ENCODE results near the gene CLPSL1. TPM values are rescaled to one million over a fixed set of nuclear protein-coding genes. Genes with fewer than 3 reads are reported as not detected.

The CLPSL1 gene
- total RNA-seq, 6 experiments from 2014 or later: not detected

DNA sequence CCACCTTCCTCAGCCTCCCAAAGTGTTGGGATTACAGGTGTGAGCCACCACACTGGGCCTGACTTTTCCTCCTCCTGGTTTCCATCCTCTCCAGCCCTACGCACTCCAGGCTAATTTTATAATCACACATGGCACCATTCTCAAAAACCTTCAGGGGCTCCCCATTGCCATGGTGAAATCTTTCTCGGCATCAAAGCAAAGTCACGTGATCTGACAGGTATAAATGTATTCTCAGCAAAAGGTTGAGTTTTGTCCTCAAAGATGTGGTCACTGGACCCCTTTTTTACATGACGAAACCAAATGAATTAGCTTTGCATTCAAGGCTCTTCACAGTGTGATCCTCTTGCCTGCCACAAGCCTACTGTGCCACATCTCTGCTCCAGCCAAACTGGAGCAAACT lies 28.5 kb upstream of the CLPSL1 start:
- Mint-ChIP-seq H3K4me1 (ENCODE audit: low read depth) (peaks cover 12% of the 10 kb centered on the region; the same call in 1 of the 2 replicates), H3K4me3 (no peak overlapping the region), H3K27me3 (ENCODE audit: insufficient read depth) (peaks cover 41% of the 10 kb centered on the region), H3K36me3 (ENCODE audit: low read depth) (peaks cover 6% of the 10 kb centered on the region; the same call in 1 of the 2 replicates), H3K27ac (no peak overlapping the region), H3K9me3 (peaks cover 7% of the 10 kb centered on the region; the same call in 1 of the 2 replicates)
- DNase-seq: no peak
- TF ChIP-seq, protein P1, sequence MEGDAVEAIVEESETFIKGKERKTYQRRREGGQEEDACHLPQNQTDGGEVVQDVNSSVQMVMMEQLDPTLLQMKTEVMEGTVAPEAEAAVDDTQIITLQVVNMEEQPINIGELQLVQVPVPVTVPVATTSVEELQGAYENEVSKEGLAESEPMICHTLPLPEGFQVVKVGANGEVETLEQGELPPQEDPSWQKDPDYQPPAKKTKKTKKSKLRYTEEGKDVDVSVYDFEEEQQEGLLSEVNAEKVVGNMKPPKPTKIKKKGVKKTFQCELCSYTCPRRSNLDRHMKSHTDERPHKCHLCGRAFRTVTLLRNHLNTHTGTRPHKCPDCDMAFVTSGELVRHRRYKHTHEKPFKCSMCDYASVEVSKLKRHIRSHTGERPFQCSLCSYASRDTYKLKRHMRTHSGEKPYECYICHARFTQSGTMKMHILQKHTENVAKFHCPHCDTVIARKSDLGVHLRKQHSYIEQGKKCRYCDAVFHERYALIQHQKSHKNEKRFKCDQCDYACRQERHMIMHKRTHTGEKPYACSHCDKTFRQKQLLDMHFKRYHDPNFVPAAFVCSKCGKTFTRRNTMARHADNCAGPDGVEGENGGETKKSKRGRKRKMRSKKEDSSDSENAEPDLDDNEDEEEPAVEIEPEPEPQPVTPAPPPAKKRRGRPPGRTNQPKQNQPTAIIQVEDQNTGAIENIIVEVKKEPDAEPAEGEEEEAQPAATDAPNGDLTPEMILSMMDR (IDR thresholded peaks at IDR 0.05): no peak

DNA sequence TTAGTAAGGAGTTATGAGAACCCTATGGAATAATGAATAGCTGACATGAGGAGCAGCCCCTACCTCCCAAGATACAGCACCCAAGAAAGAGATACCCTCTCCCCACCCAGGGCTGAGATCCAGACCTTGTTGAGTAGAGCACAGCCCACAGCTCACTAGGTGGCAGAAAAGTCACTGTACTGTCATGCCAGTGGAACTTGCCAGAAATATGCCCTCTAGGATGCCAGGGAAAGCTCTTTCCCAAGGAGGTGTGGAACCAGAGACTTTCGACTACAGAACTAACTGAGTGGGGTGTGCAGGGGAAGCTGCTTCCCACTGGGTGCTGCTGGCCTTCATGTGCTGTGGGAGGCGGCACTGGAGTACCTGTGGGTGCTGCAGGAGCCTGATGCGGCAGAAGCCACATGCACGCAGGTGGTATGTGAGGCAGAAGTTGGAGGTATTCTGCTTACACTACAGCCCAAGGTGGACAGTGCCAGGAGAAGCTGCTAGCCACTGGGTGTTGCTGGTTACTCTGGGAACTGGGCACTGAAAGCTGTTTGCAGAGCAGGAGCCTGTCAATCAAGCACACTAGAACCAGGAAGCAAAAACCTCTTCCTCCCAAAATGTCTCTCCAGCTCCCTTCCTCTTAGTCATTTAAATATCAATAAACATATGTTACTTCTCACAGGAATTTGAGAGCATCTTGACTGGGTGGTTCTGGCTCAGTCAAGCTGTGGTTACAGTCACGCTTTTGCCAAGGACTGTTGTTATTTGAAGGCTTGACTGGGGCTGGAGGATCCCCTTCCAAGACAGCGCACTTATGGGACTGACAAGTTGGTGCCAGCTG lies 26.2 kb upstream of the CLPSL1 start:
- no peak overlapping the region for H3K4me3 Mint-ChIP-seq

DNA sequence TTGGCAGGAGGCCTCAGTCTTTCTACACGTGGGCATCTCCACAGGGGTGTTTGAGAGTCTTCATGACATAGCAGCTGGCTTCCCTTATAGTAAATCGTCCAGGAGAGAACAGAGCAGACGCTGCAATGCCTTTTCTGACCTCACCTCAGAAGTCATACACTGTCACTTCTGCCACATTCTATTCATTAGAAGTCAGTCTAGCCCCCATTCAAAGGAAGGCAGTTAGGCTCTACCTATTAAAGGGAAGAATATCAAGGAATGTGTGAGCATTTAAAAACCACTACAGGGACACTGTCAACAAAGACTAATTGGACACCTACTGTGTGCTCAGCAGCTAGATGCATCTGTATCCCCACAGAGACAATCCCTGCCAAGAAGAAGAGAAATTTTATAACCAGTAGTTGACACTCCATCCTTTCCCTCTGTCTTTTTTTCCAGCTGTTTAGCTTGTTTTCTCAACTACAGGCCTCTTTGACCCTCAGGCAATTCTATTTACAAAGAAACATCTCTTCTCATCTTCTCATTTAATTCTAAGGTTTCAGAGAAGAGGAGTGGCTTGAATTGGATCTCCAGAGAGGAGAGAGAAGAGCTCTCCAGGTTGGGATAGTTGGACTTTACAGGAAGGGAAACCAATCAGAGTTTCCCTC lies 25.4 kb upstream of the CLPSL1 start:
- TF ChIP-seq, protein P1 (IDR thresholded peaks at IDR 0.05): no peak
- no peaks in the 10 kb centered on the region for H3K36me3 Mint-ChIP-seq (ENCODE audit: low read depth)
- no peak overlapping the region for H3K27ac Mint-ChIP-seq
- H3K9me3 Mint-ChIP-seq: no peaks in the 10 kb centered on the region
- H3K27me3 Mint-ChIP-seq (ENCODE audit: insufficient read depth): peaks cover 43% of the 10 kb centered on the region
- peaks cover 12% of the 10 kb centered on the region; the same call in 1 of the 2 replicates for H3K4me1 Mint-ChIP-seq (ENCODE audit: low read depth)
- no peak for DNase-seq
- no peak overlapping the region for H3K4me3 Mint-ChIP-seq

More for the DNA sequence above, 26.2 kb upstream of the CLPSL1 start:
- TF ChIP-seq, protein P1 (IDR thresholded peaks at IDR 0.05): no peak
- H3K36me3 Mint-ChIP-seq (ENCODE audit: low read depth): no peaks in the 10 kb centered on the region
- DNase-seq: no peak
- H3K27me3 Mint-ChIP-seq (ENCODE audit: insufficient read depth): peaks cover 39% of the 10 kb centered on the region
- H3K27ac Mint-ChIP-seq: no peak overlapping the region
- peaks cover 12% of the 10 kb centered on the region; the same call in 1 of the 2 replicates for H3K4me1 Mint-ChIP-seq (ENCODE audit: low read depth)
- no peaks in the 10 kb centered on the region for H3K9me3 Mint-ChIP-seq

DNA sequence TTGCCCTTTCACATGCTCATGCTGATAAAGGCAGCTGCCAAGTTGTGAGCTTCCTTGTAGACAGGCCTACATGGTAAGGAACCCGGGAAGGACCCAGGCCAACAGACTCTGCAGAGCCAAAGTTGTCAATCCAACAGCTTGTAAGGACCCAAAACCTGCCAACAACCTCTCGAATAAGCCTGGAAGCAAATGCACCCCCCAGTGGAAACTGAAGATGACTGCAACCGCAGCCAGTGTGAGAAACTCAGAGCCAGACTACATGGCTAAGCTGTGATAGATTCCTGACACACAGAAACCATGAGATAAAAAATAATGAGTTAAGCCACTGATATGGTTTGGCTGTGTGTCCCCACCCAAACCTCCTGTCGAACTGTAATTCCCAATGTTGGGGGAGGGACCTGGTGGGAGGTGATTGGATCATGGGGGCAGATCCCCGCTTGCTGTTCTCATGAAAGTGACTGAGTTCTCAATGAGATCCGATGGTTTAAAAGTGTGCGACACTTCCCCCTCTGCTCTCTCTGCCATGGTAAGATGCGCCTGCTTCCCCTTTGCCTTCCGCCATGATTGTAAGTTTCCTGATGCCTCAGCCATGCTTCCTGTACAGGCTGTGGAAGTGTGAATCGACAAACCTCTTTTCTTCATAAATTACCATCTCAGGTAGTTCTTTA lies 23.2 kb upstream of the CLPSL1 start:
- no peak overlapping the region for H3K27ac Mint-ChIP-seq
- H3K9me3 Mint-ChIP-seq: no peaks in the 10 kb centered on the region
- peaks cover 41% of the 10 kb centered on the region for H3K27me3 Mint-ChIP-seq (ENCODE audit: insufficient read depth)
- peaks cover 12% of the 10 kb centered on the region; the same call in 1 of the 2 replicates for H3K4me1 Mint-ChIP-seq (ENCODE audit: low read depth)
- H3K4me3 Mint-ChIP-seq: no peak overlapping the region
- TF ChIP-seq, protein P1 (IDR thresholded peaks at IDR 0.05): peak; percentile 56
- peak; percentile 21 for DNase-seq
- H3K36me3 Mint-ChIP-seq (ENCODE audit: low read depth): no peaks in the 10 kb centered on the region

DNA sequence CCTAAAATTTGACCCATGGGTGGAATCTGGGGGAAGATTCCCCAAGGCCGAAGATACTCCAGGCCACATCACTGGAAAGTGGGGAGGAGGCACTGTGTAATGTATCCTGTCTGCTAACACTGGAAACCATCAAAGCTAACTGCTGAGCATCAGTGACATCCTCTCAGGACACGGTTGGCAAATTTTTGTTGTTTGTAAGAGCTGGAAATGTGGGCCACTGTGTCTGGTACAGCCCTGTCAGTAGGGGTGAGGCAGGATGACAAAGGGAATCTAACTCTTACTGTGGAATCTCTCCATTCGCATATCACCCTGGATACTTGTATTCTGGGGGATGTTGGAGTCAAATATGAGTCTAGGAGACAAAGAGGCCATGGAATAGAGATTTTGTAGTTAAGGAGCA lies 21.4 kb upstream of the CLPSL1 start:
- H3K27me3 Mint-ChIP-seq (ENCODE audit: insufficient read depth): peaks cover 38% of the 10 kb centered on the region
- H3K4me3 Mint-ChIP-seq: no peak overlapping the region
- H3K27ac Mint-ChIP-seq: no peak overlapping the region
- H3K4me1 Mint-ChIP-seq (ENCODE audit: low read depth): peaks cover 9% of the 10 kb centered on the region; the same call in 1 of the 2 replicates
- H3K9me3 Mint-ChIP-seq: no peaks in the 10 kb centered on the region
- H3K36me3 Mint-ChIP-seq (ENCODE audit: low read depth): no peaks in the 10 kb centered on the region
- TF ChIP-seq, protein P1 (IDR thresholded peaks at IDR 0.05): no peak
- no peak for DNase-seq
